K562 (cell line): ENCODE data around the gene ZNF232. TPM values are rescaled to one million over a fixed set of nuclear protein-coding genes. Genes with fewer than 3 reads are reported as not detected.

Experiments used
- ATF7 ChIP-seq: fragments of 450-650 bp; IDR thresholded peaks from 2 replicates; pipeline ENCODE4 v1.7.1; 2014; ENCODE audit warnings: mild to moderate bottlenecking, moderate library complexity
- CBX2 ChIP-seq: fragments of 200-600 bp; sonication (generic); IDR thresholded peaks from one replicate; pipeline ENCODE4 v1.6.1; 2012; ENCODE audit warnings: mild to moderate bottlenecking, low read length, inconsistent platforms; ENCODE audit not compliant: insufficient read depth, poor library complexity, severe bottlenecking
- ELF1 ChIP-seq: fragments of 200-800 bp; sonication (Bioruptor generic); IDR thresholded peaks from 2 replicates; pipeline ENCODE4 v1.6.1; 2016; ENCODE audit warnings: missing genetic modification characterization, missing compliant biosample characterization
- MBD2 ChIP-seq: sonication (generic); IDR thresholded peaks from 2 replicates; pipeline ENCODE4 v1.6.1; 2016; ENCODE audit warnings: low read depth, borderline replicate concordance
- MEF2D ChIP-seq: conservative IDR thresholded peaks from 2 replicates; pipeline ENCODE4 v1.6.1; 2016; ENCODE audit warnings: low read depth, missing genetic modification characterization, missing compliant biosample characterization
- MEIS2 ChIP-seq: fragments of 450-650 bp; IDR thresholded peaks from 2 replicates; pipeline ENCODE4 v1.6.1; 2014; ENCODE audit warnings: mild to moderate bottlenecking; ENCODE audit not compliant: partially characterized antibody
- NCOA2 ChIP-seq, 2 experiments: fragments of 450-650 bp; IDR thresholded peaks; 2 replicates each; pipeline ENCODE4 v1.6.1; 2018; ENCODE audit warnings: mild to moderate bottlenecking in 2 of 2, moderate library complexity in 1 of 2; ENCODE audit not compliant: partially characterized antibody in 2 of 2
- NR2C2 ChIP-seq, 2 experiments: fragments of 200-800 bp in 1 of 2; sonication (Bioruptor generic) in 1 of 2; sonication (generic) in 1 of 2; formaldehyde crosslinking in 1 of 2; IDR thresholded peaks; 2 replicates each; pipeline versions ENCODE4 v1.6.1 to v1.8.0; 2016 to 2022; ENCODE audit warnings: mild to moderate bottlenecking in 1 of 2, missing compliant biosample characterization in 1 of 2, missing genetic modification characterization in 1 of 2, missing genetic modification reagents in 1 of 2
- NR4A1 ChIP-seq, 2 experiments: fragments of 250-450 bp in 1 of 2; fragments of 450-650 bp in 1 of 2; sonication (Bioruptor Pico) in 1 of 2; IDR thresholded peaks; 2 replicates each; pipeline versions ENCODE4 v1.4.0 to v1.6.1; 2016 to 2020; ENCODE audit warnings: mild to moderate bottlenecking in 2 of 2, missing compliant biosample characterization in 1 of 2, missing genetic modification characterization in 1 of 2, moderate library complexity in 1 of 2
- TAF7 ChIP-seq: fragments of 450-650 bp; IDR thresholded peaks from 2 replicates; pipeline ENCODE4 v1.6.1; 2016; ENCODE audit warnings: missing genetic modification characterization, missing compliant biosample characterization
- TCFL5 ChIP-seq: fragments of 250-450 bp; sonication (Bioruptor Pico); conservative IDR thresholded peaks from 2 replicates; pipeline ENCODE4 v1.6.1; 2021; ENCODE audit warnings: mild to moderate bottlenecking, moderate library complexity, matching md5 sums
- UBTF ChIP-seq, 2 experiments: IDR thresholded peaks; 2 replicates each; pipeline ENCODE4 v1.6.1; 2012; ENCODE audit warnings: improper control_type of control experiment in 2 of 2, low read depth in 2 of 2, low read length in 2 of 2, borderline replicate concordance in 1 of 2
- ZBTB5 ChIP-seq: fragments of 450-650 bp; IDR thresholded peaks from 2 replicates; pipeline ENCODE4 v1.6.1; 2017; ENCODE audit warnings: antibody characterized with exemption
- ZFP36 ChIP-seq: fragments of 150-350 bp; IDR thresholded peaks from 2 replicates; pipeline ENCODE4 v1.6.1; 2018; ENCODE audit warnings: low read length, low read depth; ENCODE audit not compliant: partially characterized antibody
- ZNF121 ChIP-seq: sonication (generic); formaldehyde crosslinking; conservative IDR thresholded peaks from 2 replicates; pipeline ENCODE4 v1.8.0; 2022; ENCODE audit warnings: missing genetic modification reagents
- ZNF212 ChIP-seq: fragments of 450-650 bp; formaldehyde crosslinking; IDR thresholded peaks from 2 replicates; pipeline ENCODE4 v1.4.0; 2020; ENCODE audit warnings: mild to moderate bottlenecking
- ZNF551 ChIP-seq: fragments of 250-450 bp; sonication (Bioruptor Pico); IDR thresholded peaks from 2 replicates; pipeline ENCODE4 v1.5.0; 2021; ENCODE audit warnings: mild to moderate bottlenecking, moderate library complexity
- polyA plus RNA-seq, 8 experiments: library from polyadenylated mRNA; depleted of rRNA in 4 of 8; stranded (reverse) in 5 of 8; unstranded in 3 of 8; fragments of >200 nt; fragmentation: Nextera tagmentation in 2 of 8; fragmentation: Illumina TruSeq in 1 of 8; extraction: Ambion mirVana in 2 of 8; extraction: Trizol in 1 of 8; gene quantifications; 2 replicates each; pipeline versions ENCODE4 v1.2.1 to v1.2.3, GENCODE V29; 2011 to 2014; ENCODE audit warnings: inconsistent platforms in 1 of 8, missing spikeins in 1 of 8
- total RNA-seq, 7 experiments: library from RNA; depleted of rRNA in 6 of 7; stranded (reverse); fragments of >200 nt in 6 of 7; fragmentation: Illumina TruSeq in 2 of 7; extraction: Trizol in 2 of 7; gene quantifications; 2 replicates each; pipeline versions ENCODE4 v1.2.1 to v1.2.3, GENCODE V29; 2011 to 2021; ENCODE audit warnings: low replicate concordance in 1 of 7
- TF ChIP-seq, protein P1 (sequence below): sonication (generic); formaldehyde crosslinking; IDR thresholded peaks from 2 replicates; pipeline ENCODE4 v1.8.1; 2023; ENCODE audit warnings: mild to moderate bottlenecking, missing genetic modification reagents
- TF ChIP-seq, protein P2 (sequence below): sonication (generic); formaldehyde crosslinking; IDR thresholded peaks from 2 replicates; pipeline ENCODE4 v1.8.1; 2022; ENCODE audit warnings: missing genetic modification reagents
- TF ChIP-seq, protein P3 (sequence below): sonication (generic); formaldehyde crosslinking; IDR thresholded peaks from 2 replicates; pipeline ENCODE4 v1.9.0; 2022; ENCODE audit warnings: mild to moderate bottlenecking, missing genetic modification reagents

Gene ZNF232
- total and polyA plus RNA-seq, 9 of the 15 experiments (the other 6 are each of a cell fraction or from before 2014, with no cell fraction given), result 10.6 to 26.0 (median 13.0) TPM

- no peak for TF ChIP-seq CBX2
- TF ChIP-seq MBD2, result peak; percentile 35; the same call in 1 of the 2 replicates
- TF ChIP-seq, protein P1, sequence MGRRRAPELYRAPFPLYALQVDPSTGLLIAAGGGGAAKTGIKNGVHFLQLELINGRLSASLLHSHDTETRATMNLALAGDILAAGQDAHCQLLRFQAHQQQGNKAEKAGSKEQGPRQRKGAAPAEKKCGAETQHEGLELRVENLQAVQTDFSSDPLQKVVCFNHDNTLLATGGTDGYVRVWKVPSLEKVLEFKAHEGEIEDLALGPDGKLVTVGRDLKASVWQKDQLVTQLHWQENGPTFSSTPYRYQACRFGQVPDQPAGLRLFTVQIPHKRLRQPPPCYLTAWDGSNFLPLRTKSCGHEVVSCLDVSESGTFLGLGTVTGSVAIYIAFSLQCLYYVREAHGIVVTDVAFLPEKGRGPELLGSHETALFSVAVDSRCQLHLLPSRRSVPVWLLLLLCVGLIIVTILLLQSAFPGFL (CRISPR knock-in tag), result no peak
- TF ChIP-seq UBTF (IDR thresholded peaks at IDR 0.05; ENCODE audit: borderline replicate concordance in 1 of 2, low read depth in 2 of 2, low read length in 2 of 2), result peak; percentile 72 to 89; a peak in 3 of 4 replicates
- no peak for TF ChIP-seq ZNF212
- no peak for TF ChIP-seq NR2C2 (CRISPR knock-in tag; IDR thresholded peaks at IDR 0.05)
- peak; percentile 64 for TF ChIP-seq NR2C2 (tag; IDR thresholded peaks at IDR 0.05)
- peak; percentile 73 for TF ChIP-seq ELF1 (tag)
- TF ChIP-seq ATF7, result peak; percentile 77
- TF ChIP-seq NR4A1 (CRISPR knock-in tag; IDR thresholded peaks at IDR 0.05), result no peak
- TF ChIP-seq NR4A1 (tag; IDR thresholded peaks at IDR 0.05), result no peak
- peak; percentile 67 for TF ChIP-seq MEIS2
- no peak for TF ChIP-seq NCOA2 (IDR thresholded peaks at IDR 0.05; ENCODE audit: partially characterized antibody in 2 of 2)
- TF ChIP-seq ZBTB5, result no peak
- TF ChIP-seq, protein P2, sequence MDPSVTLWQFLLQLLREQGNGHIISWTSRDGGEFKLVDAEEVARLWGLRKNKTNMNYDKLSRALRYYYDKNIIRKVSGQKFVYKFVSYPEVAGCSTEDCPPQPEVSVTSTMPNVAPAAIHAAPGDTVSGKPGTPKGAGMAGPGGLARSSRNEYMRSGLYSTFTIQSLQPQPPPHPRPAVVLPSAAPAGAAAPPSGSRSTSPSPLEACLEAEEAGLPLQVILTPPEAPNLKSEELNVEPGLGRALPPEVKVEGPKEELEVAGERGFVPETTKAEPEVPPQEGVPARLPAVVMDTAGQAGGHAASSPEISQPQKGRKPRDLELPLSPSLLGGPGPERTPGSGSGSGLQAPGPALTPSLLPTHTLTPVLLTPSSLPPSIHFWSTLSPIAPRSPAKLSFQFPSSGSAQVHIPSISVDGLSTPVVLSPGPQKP, result no peak
- TF ChIP-seq ZNF121 (CRISPR knock-in tag), result no peak
- no peak for TF ChIP-seq MEF2D
- TF ChIP-seq, protein P3, sequence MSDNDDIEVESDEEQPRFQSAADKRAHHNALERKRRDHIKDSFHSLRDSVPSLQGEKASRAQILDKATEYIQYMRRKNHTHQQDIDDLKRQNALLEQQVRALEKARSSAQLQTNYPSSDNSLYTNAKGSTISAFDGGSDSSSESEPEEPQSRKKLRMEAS, result peak; percentile 67; the same call in 1 of the 2 replicates
- TF ChIP-seq ZFP36, result no peak
- no peak for TF ChIP-seq TAF7 (tag)
- TF ChIP-seq ZNF551 (CRISPR knock-in tag), result no peak
- no peak for TF ChIP-seq TCFL5
Observed at GRCh38 chr17:5111402-5112204, at the start of gene ZNF232 (continued).
